NB4 (cell line): ENCODE measurements around the gene PRUNE2.

Experiments used
- POLR2A ChIP-seq: IDR thresholded peaks from 2 replicates; pipeline ENCODE4 v1.6.1; 2011; ENCODE audit warnings: mild to moderate bottlenecking; ENCODE audit not compliant: insufficient read length; ENCODE audit errors: extremely low read depth
- TF ChIP-seq, protein P1 (sequence below): IDR thresholded peaks from one replicate; pipeline ENCODE4 v1.5.1; 2012; ENCODE audit warnings: low read depth, low read length

DNA sequence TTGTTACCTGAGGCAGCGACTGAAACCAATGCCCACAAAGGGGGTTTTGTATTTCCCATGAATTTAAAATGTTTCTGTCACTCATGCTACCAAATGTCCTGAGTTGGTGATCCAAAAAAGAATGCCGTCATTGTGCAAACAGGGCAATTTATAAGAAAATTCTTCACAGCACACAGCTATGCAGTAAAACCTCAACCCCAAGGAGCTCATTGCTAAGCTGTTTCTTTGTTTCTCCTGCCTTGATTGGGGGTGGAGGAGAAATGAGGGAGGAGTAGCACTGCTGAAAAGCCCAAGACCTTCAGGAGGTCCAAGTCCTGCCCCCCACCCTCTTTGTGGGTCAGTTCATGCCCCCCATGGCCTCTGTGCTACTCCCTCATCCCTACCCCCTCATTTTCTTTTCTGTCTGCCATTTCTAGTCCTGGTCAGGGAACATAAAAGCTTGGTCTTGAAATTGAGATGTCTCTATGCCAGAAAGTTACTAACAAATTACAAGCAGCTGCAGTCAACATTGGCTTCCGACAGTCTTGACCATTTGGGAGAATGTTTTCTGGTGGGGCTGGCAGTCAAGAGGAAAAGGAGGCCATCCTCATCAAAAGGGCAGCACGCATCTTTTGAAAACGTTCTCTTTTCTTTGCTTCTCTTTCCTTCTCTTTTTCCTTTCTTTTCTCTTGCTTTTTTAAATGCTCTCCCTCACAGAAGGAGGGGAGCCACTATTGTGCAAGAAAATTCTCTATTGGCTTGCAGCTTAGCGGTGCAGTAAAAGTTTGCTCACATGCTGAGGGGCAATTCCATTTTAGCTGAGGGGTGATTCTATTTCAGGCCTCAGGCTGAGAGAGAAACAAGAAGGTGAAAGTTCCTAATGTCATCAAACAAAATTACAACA lies 313.6 kb downstream of the PRUNE2 start:
- TF ChIP-seq, protein P1, sequence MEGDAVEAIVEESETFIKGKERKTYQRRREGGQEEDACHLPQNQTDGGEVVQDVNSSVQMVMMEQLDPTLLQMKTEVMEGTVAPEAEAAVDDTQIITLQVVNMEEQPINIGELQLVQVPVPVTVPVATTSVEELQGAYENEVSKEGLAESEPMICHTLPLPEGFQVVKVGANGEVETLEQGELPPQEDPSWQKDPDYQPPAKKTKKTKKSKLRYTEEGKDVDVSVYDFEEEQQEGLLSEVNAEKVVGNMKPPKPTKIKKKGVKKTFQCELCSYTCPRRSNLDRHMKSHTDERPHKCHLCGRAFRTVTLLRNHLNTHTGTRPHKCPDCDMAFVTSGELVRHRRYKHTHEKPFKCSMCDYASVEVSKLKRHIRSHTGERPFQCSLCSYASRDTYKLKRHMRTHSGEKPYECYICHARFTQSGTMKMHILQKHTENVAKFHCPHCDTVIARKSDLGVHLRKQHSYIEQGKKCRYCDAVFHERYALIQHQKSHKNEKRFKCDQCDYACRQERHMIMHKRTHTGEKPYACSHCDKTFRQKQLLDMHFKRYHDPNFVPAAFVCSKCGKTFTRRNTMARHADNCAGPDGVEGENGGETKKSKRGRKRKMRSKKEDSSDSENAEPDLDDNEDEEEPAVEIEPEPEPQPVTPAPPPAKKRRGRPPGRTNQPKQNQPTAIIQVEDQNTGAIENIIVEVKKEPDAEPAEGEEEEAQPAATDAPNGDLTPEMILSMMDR: no peak
- TF ChIP-seq POLR2A: peak; percentile 25
